Fibroblast of lung (primary cell): ENCODE results near the gene IMMP2L. TPM values are rescaled to one million over a fixed set of nuclear protein-coding genes. Genes with fewer than 3 reads are reported as not detected.

Source experiments
- DNase-seq, 2 donors: peaks; one replicate each; pipeline versions ENCODE4 v3.0.0 to v3.0.0-alpha.2; 2010; ENCODE audit warnings: low read depth in 2 of 2
- H2AFZ ChIP-seq: 2 replicates; pipeline ENCODE4 v1.5.1; 2012; ENCODE audit warnings: low read length, control low read depth, inconsistent platforms
- H3K27ac ChIP-seq: 2 replicates; pipeline ENCODE4 v1.5.1; 2011; ENCODE audit warnings: low read length, control low read depth; ENCODE audit not compliant: insufficient read depth
- H3K27me3 ChIP-seq: 2 replicates; pipeline ENCODE4 v1.5.1; 2011; ENCODE audit warnings: mild to moderate bottlenecking, low read length; ENCODE audit not compliant: control insufficient read depth, insufficient read depth
- H3K36me3 ChIP-seq: 2 replicates; pipeline ENCODE4 v1.5.1; 2011; ENCODE audit warnings: low read length; ENCODE audit not compliant: control insufficient read depth, insufficient read depth
- H3K4me1 ChIP-seq: 2 replicates; pipeline ENCODE4 v1.5.1; 2011; ENCODE audit warnings: low read length; ENCODE audit not compliant: control insufficient read depth, insufficient read depth; ENCODE audit errors: extremely low read depth
- H3K4me2 ChIP-seq: 2 replicates; pipeline ENCODE4 v1.5.1; 2011; ENCODE audit warnings: low read length, control low read depth; ENCODE audit not compliant: insufficient read depth; ENCODE audit errors: extremely low read depth
- H3K4me3 ChIP-seq, 4 experiments: fragments of 200-600 bp in 1 of 4; sonication (generic) in 1 of 4; replicated peaks in 1 of 4; 2 replicates each; pipeline ENCODE4 v1.5.1; 2011 to 2016; ENCODE audit warnings: low read length in 4 of 4, low read depth in 3 of 4, mild to moderate bottlenecking in 3 of 4, control low read depth in 2 of 4, inconsistent platforms in 1 of 4, mixed read lengths in 1 of 4; ENCODE audit not compliant: insufficient read depth in 1 of 4; ENCODE audit errors: control extremely low read depth in 1 of 4
- H3K79me2 ChIP-seq: 2 replicates; pipeline ENCODE4 v1.5.1; 2012; ENCODE audit warnings: mild to moderate bottlenecking, low read length, inconsistent platforms; ENCODE audit not compliant: control insufficient read depth, insufficient read depth
- H3K9ac ChIP-seq: 2 replicates; pipeline ENCODE4 v1.5.1; 2011; ENCODE audit warnings: mild to moderate bottlenecking, low read length, control low read depth; ENCODE audit not compliant: insufficient read depth
- H3K9me3 ChIP-seq: 2 replicates; pipeline ENCODE4 v1.5.1; 2012; ENCODE audit warnings: low read depth, low read length; ENCODE audit not compliant: control insufficient read depth, insufficient read depth
- H4K20me1 ChIP-seq: 2 replicates; pipeline ENCODE4 v1.5.1; 2011; ENCODE audit warnings: low read length; ENCODE audit not compliant: control insufficient read depth, insufficient read depth; ENCODE audit errors: extremely low read depth
- EZH2 ChIP-seq: IDR thresholded peaks from 2 replicates; pipeline ENCODE4 v1.5.1; 2012; ENCODE audit warnings: low read length, control low read depth, mild to moderate bottlenecking; ENCODE audit errors: missing control alignments
- polyA plus RNA-seq, 2 donors: library from polyadenylated mRNA; depleted of rRNA in 1 of 2; stranded (reverse) in 1 of 2; unstranded in 1 of 2; fragments of >200 nt; gene quantifications; 2 replicates each; pipeline ENCODE4 v1.2.1, GENCODE V29; 2011 to 2012; ENCODE audit warnings: missing spikeins in 1 of 2
- total RNA-seq: library from RNA; depleted of rRNA; stranded (reverse); fragments of >200 nt; gene quantifications from 2 replicates; pipeline ENCODE4 v1.2.1, GENCODE V29; 2014
- TF ChIP-seq, protein P1 (sequence below), 2 donors: IDR thresholded peaks in 1 of 2; conservative IDR thresholded peaks in 1 of 2; 1 replicate in 1 of 2; 2 replicates in 1 of 2; pipeline ENCODE4 v1.5.1; 2011 to 2012; ENCODE audit warnings: low read length in 2 of 2, control low read depth in 1 of 2, inconsistent platforms in 1 of 2, low read depth in 1 of 2, mild to moderate bottlenecking in 1 of 2

IMMP2L gene
- total and polyA plus RNA-seq, 2 donors (not counting 1 experiment from before 2014, with no cell fraction given), result 6.9 to 14.4 TPM

- no peak for TF ChIP-seq EZH2
- TF ChIP-seq, protein P1, sequence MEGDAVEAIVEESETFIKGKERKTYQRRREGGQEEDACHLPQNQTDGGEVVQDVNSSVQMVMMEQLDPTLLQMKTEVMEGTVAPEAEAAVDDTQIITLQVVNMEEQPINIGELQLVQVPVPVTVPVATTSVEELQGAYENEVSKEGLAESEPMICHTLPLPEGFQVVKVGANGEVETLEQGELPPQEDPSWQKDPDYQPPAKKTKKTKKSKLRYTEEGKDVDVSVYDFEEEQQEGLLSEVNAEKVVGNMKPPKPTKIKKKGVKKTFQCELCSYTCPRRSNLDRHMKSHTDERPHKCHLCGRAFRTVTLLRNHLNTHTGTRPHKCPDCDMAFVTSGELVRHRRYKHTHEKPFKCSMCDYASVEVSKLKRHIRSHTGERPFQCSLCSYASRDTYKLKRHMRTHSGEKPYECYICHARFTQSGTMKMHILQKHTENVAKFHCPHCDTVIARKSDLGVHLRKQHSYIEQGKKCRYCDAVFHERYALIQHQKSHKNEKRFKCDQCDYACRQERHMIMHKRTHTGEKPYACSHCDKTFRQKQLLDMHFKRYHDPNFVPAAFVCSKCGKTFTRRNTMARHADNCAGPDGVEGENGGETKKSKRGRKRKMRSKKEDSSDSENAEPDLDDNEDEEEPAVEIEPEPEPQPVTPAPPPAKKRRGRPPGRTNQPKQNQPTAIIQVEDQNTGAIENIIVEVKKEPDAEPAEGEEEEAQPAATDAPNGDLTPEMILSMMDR (conservative IDR thresholded peaks at IDR 0.05 in 1 of 2, IDR thresholded peaks at IDR 0.05 in 1 of 2; ENCODE audit: low read depth in 1 of 2, low read length in 2 of 2), result no peak
- no peaks in the 10 kb centered on the region for H4K20me1 ChIP-seq
- no peak for DNase-seq
- no peaks in the 10 kb centered on the region for H3K36me3 ChIP-seq
- no peaks in the 10 kb centered on the region for H3K27me3 ChIP-seq
- no peaks in the 10 kb centered on the region for H3K9me3 ChIP-seq
- H3K4me1 ChIP-seq, result no peaks in the 10 kb centered on the region
- H2AFZ ChIP-seq, result no peak overlapping the region
- H3K4me3 ChIP-seq, result no peak overlapping the region
- no peak overlapping the region for H3K4me2 ChIP-seq
- H3K27ac ChIP-seq, result no peak overlapping the region
- H3K79me2 ChIP-seq, result no peaks in the 10 kb centered on the region
- H3K9ac ChIP-seq, result no peak overlapping the region
Measured at GRCh38 chr7:110863258-110863657, 699.0 kb downstream of the IMMP2L start.

GRCh38 chr7:110861163-110861562 lies 701.1 kb downstream of the IMMP2L start:
- Histone ChIP-seq H3K4me2 (no peak overlapping the region), H3K36me3 (no peaks in the 10 kb centered on the region), H2AFZ (no peak overlapping the region), H3K9me3 (no peaks in the 10 kb centered on the region), H3K27ac (no peak overlapping the region), H3K4me3 (no peak overlapping the region), H3K9ac (no peak overlapping the region), H3K27me3 (no peaks in the 10 kb centered on the region), H4K20me1 (no peaks in the 10 kb centered on the region), H3K4me1 (no peaks in the 10 kb centered on the region), H3K79me2 (no peaks in the 10 kb centered on the region)
- DNase-seq, result no peak
- TF ChIP-seq, protein P1 (conservative IDR thresholded peaks at IDR 0.05 in 1 of 2, IDR thresholded peaks at IDR 0.05 in 1 of 2; ENCODE audit: low read depth in 1 of 2, low read length in 2 of 2), result no peak
- no peak for TF ChIP-seq EZH2

GRCh38 chr7:110857106-110857505 lies 705.2 kb downstream of the IMMP2L start:
- DNase-seq, result no peak
- no peaks in the 10 kb centered on the region for H3K4me1 ChIP-seq
- no peaks in the 10 kb centered on the region for H4K20me1 ChIP-seq
- H3K9me3 ChIP-seq, result no peaks in the 10 kb centered on the region
- H3K4me3 ChIP-seq, result no peak overlapping the region
- H2AFZ ChIP-seq, result no peak overlapping the region
- H3K79me2 ChIP-seq, result no peaks in the 10 kb centered on the region
- no peak overlapping the region for H3K4me2 ChIP-seq
- H3K36me3 ChIP-seq, result no peaks in the 10 kb centered on the region
- H3K27ac ChIP-seq, result no peak overlapping the region
- TF ChIP-seq, protein P1 (conservative IDR thresholded peaks at IDR 0.05 in 1 of 2, IDR thresholded peaks at IDR 0.05 in 1 of 2; ENCODE audit: low read depth in 1 of 2, low read length in 2 of 2), result no peak
- no peak for TF ChIP-seq EZH2
- no peaks in the 10 kb centered on the region for H3K27me3 ChIP-seq
- H3K9ac ChIP-seq, result no peak overlapping the region
